IMR-90 (cell line): ENCODE results near the gene DEFB110. TPM values are rescaled to one million over a fixed set of nuclear protein-coding genes. Genes with fewer than 3 reads are reported as not detected.

Experiments used
- ATAC-seq: fragments of 200-7000 bp; cut with Tn5 transposase; 2 replicates; pipeline ENCODE4 v1.9.1; 2020; ENCODE audit warnings: low read depth, mild to moderate bottlenecking, moderate library complexity
- BruUV-seq: library from RNA; stranded (reverse); fragments of 400-500 nt; replicated peaks from 2 replicates; lab custom pipeline; 2021; lab: Mats Ljungman, UMichigan
- CTCF ChIA-PET: fragments of 300-600 bp; formaldehyde crosslinking; extraction: SDS; loops from one replicate; lab custom pipeline; 2021; ENCODE audit warnings: antibody characterized with exemption; lab: Yijun Ruan, JAX
- POLR2A ChIA-PET: fragments of 300-600 bp; sonication (Branson Sonifier 250); formaldehyde crosslinking; loops from one replicate; lab custom pipeline; 2022; ENCODE audit warnings: antibody characterized with exemption; ENCODE audit not compliant: unreplicated experiment; lab: Charles Lee
- DNase-seq: peaks from one replicate; pipeline ENCODE4 v3.0.0; 2013
- H2AFZ ChIP-seq: replicated peaks from 2 replicates; pipeline ENCODE3; 2013; ENCODE audit warnings: low read length, mild to moderate bottlenecking; ENCODE audit not compliant: poor library complexity
- H2AK5ac ChIP-seq: 2 replicates; pipeline ENCODE4 v1.6.1; 2013; ENCODE audit warnings: low read depth, low read length, inconsistent platforms
- H2AK9ac ChIP-seq: replicated peaks from 2 replicates; pipeline ENCODE3; 2013; ENCODE audit warnings: mild to moderate bottlenecking, low read depth, low read length, moderate library complexity; ENCODE audit not compliant: poor library complexity
- H2BK120ac ChIP-seq: 2 replicates; pipeline ENCODE4 v1.6.1; 2013; ENCODE audit warnings: low read depth, low read length, inconsistent platforms
- H2BK15ac ChIP-seq: 3 replicates; pipeline ENCODE4 v1.6.1; 2013; ENCODE audit warnings: low read depth, low read length, inconsistent platforms
- H2BK20ac ChIP-seq: 2 replicates; pipeline ENCODE4 v1.6.1; 2013; ENCODE audit warnings: low read depth, mild to moderate bottlenecking, inconsistent platforms, low read length, moderate library complexity
- H2BK5ac ChIP-seq: 2 replicates; pipeline ENCODE4 v1.6.1; 2013; ENCODE audit warnings: mild to moderate bottlenecking, low read depth, low read length, inconsistent platforms; ENCODE audit not compliant: poor library complexity, severe bottlenecking
- H3K14ac ChIP-seq: replicated peaks from 2 replicates; pipeline ENCODE4 v1.6.1; 2013; ENCODE audit warnings: low read depth, low read length, inconsistent platforms
- H3K18ac ChIP-seq: 2 replicates; pipeline ENCODE4 v1.6.1; 2013; ENCODE audit warnings: low read depth, low read length, control low read depth
- H3K23ac ChIP-seq: 2 replicates; pipeline ENCODE4 v1.6.1; 2013; ENCODE audit warnings: low read depth, low read length, inconsistent platforms
- H3K27ac ChIP-seq: 2 replicates; pipeline ENCODE4 v1.5.1; 2013; ENCODE audit warnings: mild to moderate bottlenecking, control low read depth, low read length; ENCODE audit not compliant: insufficient read depth
- H3K27me3 ChIP-seq: 2 replicates; pipeline ENCODE4 v1.6.1; 2013; ENCODE audit warnings: low read length; ENCODE audit not compliant: control insufficient read depth, insufficient read depth
- H3K36me3 ChIP-seq: 2 replicates; pipeline ENCODE4 v1.6.1; 2013; ENCODE audit warnings: low read length, mixed read lengths; ENCODE audit not compliant: control insufficient read depth, insufficient read depth
- H3K4ac ChIP-seq: 2 replicates; pipeline ENCODE4 v1.6.1; 2013; ENCODE audit warnings: low read depth, low read length, inconsistent platforms
- H3K4me1 ChIP-seq: 2 replicates; pipeline ENCODE4 v1.6.1; 2013; ENCODE audit warnings: low read length, mixed read lengths; ENCODE audit not compliant: control insufficient read depth, insufficient read depth
- H3K4me2 ChIP-seq: 2 replicates; pipeline ENCODE4 v1.6.1; 2013; ENCODE audit warnings: low read depth, mild to moderate bottlenecking, control low read depth, low read length, moderate library complexity
- H3K4me3 ChIP-seq: 2 replicates; pipeline ENCODE4 v1.5.1; 2013; ENCODE audit warnings: low read depth, mild to moderate bottlenecking, control low read depth, low read length, moderate library complexity; ENCODE audit not compliant: insufficient read depth
- H3K56ac ChIP-seq: 2 replicates; pipeline ENCODE4 v1.6.1; 2013; ENCODE audit warnings: low read length, inconsistent platforms; ENCODE audit not compliant: insufficient read depth; ENCODE audit errors: extremely low read depth
- H3K79me1 ChIP-seq, 2 experiments: 2 replicates each; pipeline ENCODE4 v1.6.1; 2013; ENCODE audit warnings: low read length in 2 of 2, inconsistent platforms in 1 of 2, low read depth in 1 of 2
- H3K9ac ChIP-seq: 2 replicates; pipeline ENCODE4 v1.6.1; 2013; ENCODE audit warnings: low read depth, low read length, control low read depth
- H3K9me1 ChIP-seq: 2 replicates; pipeline ENCODE4 v1.6.1; 2013; ENCODE audit warnings: low read length, inconsistent platforms; ENCODE audit not compliant: insufficient read depth
- H3K9me3 ChIP-seq: 2 replicates; pipeline ENCODE4 v1.6.1; 2013; ENCODE audit warnings: low read length; ENCODE audit not compliant: control insufficient read depth, insufficient read depth
- H4K20me1 ChIP-seq: 2 replicates; pipeline ENCODE4 v1.6.1; 2013; ENCODE audit warnings: low read length, inconsistent platforms; ENCODE audit not compliant: insufficient read depth
- H4K5ac ChIP-seq: 2 replicates; pipeline ENCODE4 v1.6.1; 2013; ENCODE audit warnings: mild to moderate bottlenecking, low read depth, low read length, control low read depth
- H4K8ac ChIP-seq, 2 experiments: 2 replicates each; pipeline ENCODE4 v1.6.1; 2013; ENCODE audit warnings: low read depth in 2 of 2, low read length in 2 of 2, control low read depth in 1 of 2, inconsistent platforms in 1 of 2
- H4K91ac ChIP-seq: 2 replicates; pipeline ENCODE4 v1.6.1; 2013; ENCODE audit warnings: low read depth, low read length, inconsistent platforms; ENCODE audit not compliant: insufficient read depth
- ELK1 ChIP-seq: fragments of 150-350 bp; IDR thresholded peaks from 2 replicates; pipeline ENCODE4 v1.6.1; 2016; ENCODE audit warnings: low read depth, mild to moderate bottlenecking, low read length, moderate library complexity, borderline replicate concordance
- RAD21 ChIP-seq: IDR thresholded peaks from 2 replicates; pipeline ENCODE4 v1.6.1; 2012; ENCODE audit warnings: low read length, improper control_type of control experiment
- RFX5 ChIP-seq: IDR thresholded peaks from 2 replicates; pipeline ENCODE4 v1.8.0; 2012; ENCODE audit warnings: low read depth, mild to moderate bottlenecking, low read length, moderate library complexity
- SMC3 ChIP-seq: fragments of 150-350 bp; IDR thresholded peaks from 2 replicates; pipeline ENCODE4 v1.6.1; 2016; ENCODE audit warnings: low read depth, mild to moderate bottlenecking, antibody characterized with exemption, low read length, moderate library complexity
- USF2 ChIP-seq: fragments of 150-350 bp; IDR thresholded peaks from 2 replicates; pipeline ENCODE4 v1.6.1; 2017; ENCODE audit warnings: mild to moderate bottlenecking, antibody characterized with exemption, low read length, low read depth
- WGBS, 2 experiments: methylation state at CpG; one replicate each; pipeline versions ENCODE4 v1.1.5 to v1.1.7; 2013; ENCODE audit warnings: missing lambda C conversion rate in 2 of 2; ENCODE audit not compliant: insufficient read length in 1 of 2; ENCODE audit errors: extremely low coverage in 2 of 2; 5-methylcytosine and 5-hydroxymethylcytosine counted together
- dilution Hi-C: fragments of 300-500 bp; cut with HindIII; formaldehyde crosslinking; loops from one replicate; pipeline ENCODE4 v1.14.3; 2018; ENCODE audit warnings: low sequenced_read_pairs; ENCODE audit not compliant: unreplicated experiment
- in situ Hi-C: fragments of 300-500 bp; cut with MboI; formaldehyde crosslinking; loops from 3 replicates; pipeline ENCODE4 v1.14.3; 2019; ENCODE audit warnings: low sequenced_read_pairs, inconsistent platforms, mixed read lengths
- intact Hi-C: fragments of 100-400 bp; cut with micrococcal nuclease; formaldehyde crosslinking; loops from 2 replicates; pipeline ENCODE4 v1.10.0; 2022
- polyA plus RNA-seq, 3 experiments: library from polyadenylated mRNA; depleted of rRNA; stranded (reverse); fragments of >200 nt; gene quantifications; 2 replicates each; pipeline ENCODE4 v1.2.3, GENCODE V29; 2012; ENCODE audit warnings: low replicate concordance in 1 of 3
- total RNA-seq: library from RNA; depleted of rRNA; stranded (reverse); fragments of >200 nt; gene quantifications from 2 replicates; pipeline ENCODE4 v1.2.3, GENCODE V29; 2012

DEFB110 gene
- total and polyA plus RNA-seq, 2 of the 4 experiments (the other 2 are of a cell fraction): not detected

- no peak overlapping the region for H2BK20ac ChIP-seq
- no TSS peak for BruUV-seq
- WGBS, 2 experiments: 17% methylated on average over 1 of the region's 2 CpGs; no CpG with 5 or more reads in 1 of the 2 experiments
- H4K5ac ChIP-seq: no peak overlapping the region
- H2AFZ ChIP-seq: no peak overlapping the region
- H3K9ac ChIP-seq: no peak overlapping the region
- no peak overlapping the region for H3K4ac ChIP-seq
- no peaks in the 10 kb centered on the region for H3K9me3 ChIP-seq
- no peaks in the 10 kb centered on the region for H3K36me3 ChIP-seq
- H3K4me3 ChIP-seq: no peak overlapping the region
- no peak overlapping the region for H3K4me2 ChIP-seq
- H2BK5ac ChIP-seq: no peak overlapping the region
- no peak overlapping the region for H3K56ac ChIP-seq
- no peak overlapping the region for H4K91ac ChIP-seq
- H2BK15ac ChIP-seq: no peak overlapping the region
- H2BK120ac ChIP-seq: no peak overlapping the region
- no peaks in the 10 kb centered on the region for H4K20me1 ChIP-seq
- no peak overlapping the region for H3K18ac ChIP-seq
- ChIA-PET CTCF (no interaction called here), POLR2A (no interaction called here)
- intact Hi-C loops (no loop called here), dilution Hi-C loops (no loop called here), in situ Hi-C loops (no loop called here)
- no peaks in the 10 kb centered on the region for H3K4me1 ChIP-seq
- no peak overlapping the region for H3K23ac ChIP-seq
- H2AK9ac ChIP-seq: no peak overlapping the region
- H3K9me1 ChIP-seq: no peaks in the 10 kb centered on the region
- TF ChIP-seq USF2 (no peak), RAD21 (no peak), RFX5 (no peak), ELK1 (no peak), SMC3 (no peak)
- H4K8ac ChIP-seq: no peak overlapping the region
- H3K14ac ChIP-seq: no peak overlapping the region
- H3K27me3 ChIP-seq: no peaks in the 10 kb centered on the region
- DNase-seq (no peak), ATAC-seq (no peak)
- H3K27ac ChIP-seq: no peak overlapping the region
- H3K79me1 ChIP-seq: no peaks in the 10 kb centered on the region
- no peak overlapping the region for H2AK5ac ChIP-seq
These were observed 32.9 kb downstream of the DEFB110 start for GRCh38 chr6:49988900-49989299.
